ENCODE data around the gene RELN. TPM values are rescaled to one million over a fixed set of nuclear protein-coding genes. Genes with fewer than 3 reads are reported as not detected.

Gene RELN
- total and polyA plus RNA-seq, 3 donors from 2014 or later, result 3.8 to 5.8 (median 5.2) TPM

GRCh38 chr7:103644319-103644718 is 345.1 kb downstream of the RELN start:
- intact Hi-C loops (cut with DNase I; ENCODE audit: low total_unique reads), result no loop called here
- no peak for DNase-seq
- no peaks in the 10 kb centered on the region for H3K4me1 ChIP-seq
- H3K27ac ChIP-seq, result no peak overlapping the region
- no peaks in the 10 kb centered on the region for H3K36me3 ChIP-seq (ENCODE audit: low read depth, missing control alignments)
- 86 to 97% methylated on average over 2 of the region's 2 CpGs for WGBS, 2 donors
- TF ChIP-seq, protein P1, sequence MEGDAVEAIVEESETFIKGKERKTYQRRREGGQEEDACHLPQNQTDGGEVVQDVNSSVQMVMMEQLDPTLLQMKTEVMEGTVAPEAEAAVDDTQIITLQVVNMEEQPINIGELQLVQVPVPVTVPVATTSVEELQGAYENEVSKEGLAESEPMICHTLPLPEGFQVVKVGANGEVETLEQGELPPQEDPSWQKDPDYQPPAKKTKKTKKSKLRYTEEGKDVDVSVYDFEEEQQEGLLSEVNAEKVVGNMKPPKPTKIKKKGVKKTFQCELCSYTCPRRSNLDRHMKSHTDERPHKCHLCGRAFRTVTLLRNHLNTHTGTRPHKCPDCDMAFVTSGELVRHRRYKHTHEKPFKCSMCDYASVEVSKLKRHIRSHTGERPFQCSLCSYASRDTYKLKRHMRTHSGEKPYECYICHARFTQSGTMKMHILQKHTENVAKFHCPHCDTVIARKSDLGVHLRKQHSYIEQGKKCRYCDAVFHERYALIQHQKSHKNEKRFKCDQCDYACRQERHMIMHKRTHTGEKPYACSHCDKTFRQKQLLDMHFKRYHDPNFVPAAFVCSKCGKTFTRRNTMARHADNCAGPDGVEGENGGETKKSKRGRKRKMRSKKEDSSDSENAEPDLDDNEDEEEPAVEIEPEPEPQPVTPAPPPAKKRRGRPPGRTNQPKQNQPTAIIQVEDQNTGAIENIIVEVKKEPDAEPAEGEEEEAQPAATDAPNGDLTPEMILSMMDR (IDR thresholded peaks at IDR 0.05), result no peak
- TF ChIP-seq POLR2A (IDR thresholded peaks at IDR 0.05), result no peak
- H3K27me3 ChIP-seq, result no peaks in the 10 kb centered on the region
- H3K9me3 ChIP-seq, result no peaks in the 10 kb centered on the region
- no peak overlapping the region for H3K4me3 ChIP-seq

DNA sequence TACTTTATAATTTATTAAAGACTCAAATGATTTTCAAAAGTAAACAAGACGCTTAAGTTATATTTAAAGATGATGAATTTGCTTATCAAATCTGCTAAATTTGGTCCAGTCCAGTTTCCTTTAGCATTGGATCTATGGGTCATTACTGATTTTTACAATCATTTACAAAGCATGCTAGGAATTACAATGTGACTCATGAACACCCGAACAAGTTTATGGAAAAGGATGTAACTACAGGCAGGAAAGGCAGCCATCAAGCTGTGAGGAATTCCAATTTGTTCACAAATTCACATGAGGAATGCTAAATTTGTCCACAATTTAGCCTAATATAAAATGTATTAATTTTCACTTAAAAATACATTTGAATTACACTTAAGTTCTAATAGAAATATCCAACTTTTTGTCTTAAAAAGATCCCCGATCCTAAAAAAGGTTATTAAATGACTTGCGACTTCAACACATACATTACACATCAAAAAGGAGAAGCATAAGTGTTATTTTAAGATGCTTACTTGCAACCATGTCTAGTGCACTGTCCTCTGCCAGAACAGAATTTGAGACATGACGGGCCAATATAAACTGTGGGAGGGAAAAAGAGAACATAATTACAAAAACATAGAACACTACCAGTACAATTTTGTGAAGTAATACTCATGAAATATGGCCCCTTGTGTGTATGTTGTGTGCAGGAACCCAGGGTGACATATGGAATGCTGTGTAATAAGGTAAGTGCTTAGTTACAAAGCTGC is 349.3 kb downstream of the RELN start:
- DNase-seq, result no peak
- TF ChIP-seq POLR2A (IDR thresholded peaks at IDR 0.05), result no peak
- TF ChIP-seq, protein P1 (IDR thresholded peaks at IDR 0.05), result no peak
- 82 to 85% methylated on average over 5 of the region's 5 CpGs for WGBS, 2 donors
- H3K27ac ChIP-seq, result no peak overlapping the region
- H3K4me1 ChIP-seq, result no peaks in the 10 kb centered on the region
- no peak overlapping the region for H3K4me3 ChIP-seq
- no peaks in the 10 kb centered on the region for H3K36me3 ChIP-seq (ENCODE audit: low read depth, missing control alignments)
- no peaks in the 10 kb centered on the region for H3K9me3 ChIP-seq
- no peaks in the 10 kb centered on the region for H3K27me3 ChIP-seq
- intact Hi-C loops (cut with DNase I; ENCODE audit: low total_unique reads), result no loop called here

GRCh38 chr7:103637726-103638125 is 351.7 kb downstream of the RELN start:
- H3K27ac ChIP-seq, result no peak overlapping the region
- H3K27me3 ChIP-seq, result no peaks in the 10 kb centered on the region
- 70 to 71% methylated on average over 3 of the region's 3 CpGs for WGBS, 2 donors
- H3K4me1 ChIP-seq, result no peaks in the 10 kb centered on the region
- intact Hi-C loops (cut with DNase I; ENCODE audit: low total_unique reads), result no loop called here
- DNase-seq, result no peak
- no peak overlapping the region for H3K4me3 ChIP-seq
- TF ChIP-seq, protein P1 (IDR thresholded peaks at IDR 0.05), result no peak
- no peak for TF ChIP-seq POLR2A (IDR thresholded peaks at IDR 0.05)
- H3K36me3 ChIP-seq (ENCODE audit: low read depth, missing control alignments), result no peaks in the 10 kb centered on the region
- no peaks in the 10 kb centered on the region for H3K9me3 ChIP-seq

- TF ChIP-seq POLR2A (IDR thresholded peaks at IDR 0.05), result no peak
- TF ChIP-seq, protein P1 (IDR thresholded peaks at IDR 0.05), result no peak
- no peaks in the 10 kb centered on the region for H3K36me3 ChIP-seq (ENCODE audit: low read depth, missing control alignments)
- intact Hi-C loops (cut with DNase I; ENCODE audit: low total_unique reads), result no loop called here
- DNase-seq, result no peak
- H3K4me1 ChIP-seq, result no peaks in the 10 kb centered on the region
- H3K9me3 ChIP-seq, result no peaks in the 10 kb centered on the region
- no peak overlapping the region for H3K4me3 ChIP-seq
- no peaks in the 10 kb centered on the region for H3K27me3 ChIP-seq
- no peak overlapping the region for H3K27ac ChIP-seq
- WGBS, 2 donors, result 55 to 57% methylated on average over 1 of the region's 1 CpG
Measured at GRCh38 chr7:103637094-103637493, 352.4 kb downstream of the RELN start.

DNA sequence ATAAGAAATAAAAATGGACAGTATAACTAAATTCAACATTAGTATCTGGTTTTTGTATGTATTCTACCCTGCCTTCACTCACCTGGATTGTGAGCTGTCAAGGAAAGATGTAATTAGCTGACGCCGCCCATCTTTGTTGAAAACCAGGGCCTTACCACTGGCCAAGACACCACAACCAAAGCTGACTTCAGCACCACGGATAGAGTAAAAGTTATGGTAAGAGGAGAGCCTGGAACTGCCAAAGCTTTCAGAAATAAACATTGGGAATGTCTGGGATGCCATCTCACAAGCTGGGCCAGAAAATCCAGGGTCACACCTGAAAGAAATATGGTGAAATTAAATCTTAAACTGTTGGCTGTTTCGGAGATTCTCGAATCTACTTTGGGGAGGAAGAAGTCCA is 353.3 kb downstream of the RELN start:
- Histone ChIP-seq H3K36me3 (ENCODE audit: low read depth, missing control alignments) (no peaks in the 10 kb centered on the region), H3K9me3 (no peaks in the 10 kb centered on the region), H3K27me3 (no peaks in the 10 kb centered on the region), H3K27ac (no peak overlapping the region), H3K4me3 (no peak overlapping the region), H3K4me1 (no peaks in the 10 kb centered on the region)
- intact Hi-C loops (cut with DNase I; ENCODE audit: low total_unique reads), result no loop called here
- TF ChIP-seq POLR2A (IDR thresholded peaks at IDR 0.05), result no peak
- TF ChIP-seq, protein P1 (IDR thresholded peaks at IDR 0.05), result no peak
- 68 to 73% methylated on average over 5 of the region's 5 CpGs for WGBS, 2 donors
- DNase-seq, result no peak

Data from testis (tissue), 3 donors.